ENCODE data around the gene SDK2. TPM values are rescaled to one million over a fixed set of nuclear protein-coding genes. Genes with fewer than 3 reads are reported as not detected.

Gene SDK2
- polyA plus RNA-seq, 3 donors, result 0.01 TPM; not detected in 2

DNA sequence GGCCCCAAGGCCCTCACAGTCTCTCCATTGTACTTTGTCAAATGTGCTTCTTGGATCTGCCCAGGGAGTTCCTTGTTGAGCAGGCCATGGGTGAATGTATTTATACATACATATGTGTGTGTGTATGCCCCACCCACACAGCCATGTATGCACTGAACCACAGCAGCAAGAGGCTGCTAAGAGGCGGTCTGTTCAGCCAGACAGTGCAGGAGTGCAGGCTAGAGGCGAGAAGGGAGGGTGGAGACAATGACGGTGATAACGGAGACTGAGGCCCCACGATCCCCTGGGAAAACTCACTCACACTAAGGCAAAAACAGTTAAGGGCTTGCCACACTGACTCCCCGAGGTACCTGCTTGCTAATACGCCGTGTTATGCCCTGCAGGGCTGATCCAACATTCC is 181.4 kb downstream of the SDK2 start:
- Histone ChIP-seq H3K9ac (ENCODE audit: insufficient read depth, low read length, poor library complexity, severe bottlenecking) (no peak overlapping the region), H3K4me1 (ENCODE audit: control insufficient read depth in 1 of 2, insufficient read depth in 2 of 2, low read length in 2 of 2) (no peaks in the 10 kb centered on the region), H3K27ac (ENCODE audit: low read depth in 1 of 2, low read length in 2 of 2) (no peak overlapping the region), H3K4me2 (replicated peaks; ENCODE audit: extremely low read depth, low read length, poor library complexity, severe bottlenecking) (no peak overlapping the region), H4K20me1 (ENCODE audit: insufficient read depth, low read length) (no peaks in the 10 kb centered on the region), H3K27me3 (ENCODE audit: control insufficient read depth in 2 of 2, insufficient read depth in 2 of 2, low read length in 2 of 2) (no peaks in the 10 kb centered on the region), H2AFZ (ENCODE audit: insufficient read depth, low read depth, low read length, poor library complexity, severe bottlenecking) (no peak overlapping the region), H3K36me3 (replicated peaks in 1 of 2; ENCODE audit: control insufficient read depth in 1 of 2, insufficient read depth in 2 of 2, low read length in 2 of 2) (no peaks in the 10 kb centered on the region), H3K9me3 (replicated peaks in 1 of 2; ENCODE audit: control insufficient read depth in 1 of 2, insufficient read depth in 1 of 2, low read length in 2 of 2) (peaks cover 0 to 8% of the 10 kb centered on the region in 2 donors), H3K4me3 (replicated peaks in 1 of 3; ENCODE audit: low read depth in 2 of 3, low read length in 3 of 3) (no peak overlapping the region), H3K79me2 (ENCODE audit: insufficient read depth, low read length) (no peaks in the 10 kb centered on the region)
- intact Hi-C loops (cut with micrococcal nuclease), result no loop called here
- no peak for DNase-seq
- TF ChIP-seq, protein P1, sequence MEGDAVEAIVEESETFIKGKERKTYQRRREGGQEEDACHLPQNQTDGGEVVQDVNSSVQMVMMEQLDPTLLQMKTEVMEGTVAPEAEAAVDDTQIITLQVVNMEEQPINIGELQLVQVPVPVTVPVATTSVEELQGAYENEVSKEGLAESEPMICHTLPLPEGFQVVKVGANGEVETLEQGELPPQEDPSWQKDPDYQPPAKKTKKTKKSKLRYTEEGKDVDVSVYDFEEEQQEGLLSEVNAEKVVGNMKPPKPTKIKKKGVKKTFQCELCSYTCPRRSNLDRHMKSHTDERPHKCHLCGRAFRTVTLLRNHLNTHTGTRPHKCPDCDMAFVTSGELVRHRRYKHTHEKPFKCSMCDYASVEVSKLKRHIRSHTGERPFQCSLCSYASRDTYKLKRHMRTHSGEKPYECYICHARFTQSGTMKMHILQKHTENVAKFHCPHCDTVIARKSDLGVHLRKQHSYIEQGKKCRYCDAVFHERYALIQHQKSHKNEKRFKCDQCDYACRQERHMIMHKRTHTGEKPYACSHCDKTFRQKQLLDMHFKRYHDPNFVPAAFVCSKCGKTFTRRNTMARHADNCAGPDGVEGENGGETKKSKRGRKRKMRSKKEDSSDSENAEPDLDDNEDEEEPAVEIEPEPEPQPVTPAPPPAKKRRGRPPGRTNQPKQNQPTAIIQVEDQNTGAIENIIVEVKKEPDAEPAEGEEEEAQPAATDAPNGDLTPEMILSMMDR (IDR thresholded peaks at IDR 0.05), result no peak
- Mint-ChIP-seq H3K27ac (no peak overlapping the region), H3K4me3 (no peak overlapping the region), H3K36me3 (no peaks in the 10 kb centered on the region), H3K4me1 (no peaks in the 10 kb centered on the region), H3K27me3 (ENCODE audit: low read depth in 3 of 3) (peaks cover 0 to 1% (median 0%) of the 10 kb centered on the region in 3 donors), H3K9me3 (peaks cover 0 to 9% (median 5%) of the 10 kb centered on the region in 7 donors)
- no CpG with 5 or more reads among the region's 8 CpGs for WGBS (ENCODE audit: insufficient coverage)

DNA sequence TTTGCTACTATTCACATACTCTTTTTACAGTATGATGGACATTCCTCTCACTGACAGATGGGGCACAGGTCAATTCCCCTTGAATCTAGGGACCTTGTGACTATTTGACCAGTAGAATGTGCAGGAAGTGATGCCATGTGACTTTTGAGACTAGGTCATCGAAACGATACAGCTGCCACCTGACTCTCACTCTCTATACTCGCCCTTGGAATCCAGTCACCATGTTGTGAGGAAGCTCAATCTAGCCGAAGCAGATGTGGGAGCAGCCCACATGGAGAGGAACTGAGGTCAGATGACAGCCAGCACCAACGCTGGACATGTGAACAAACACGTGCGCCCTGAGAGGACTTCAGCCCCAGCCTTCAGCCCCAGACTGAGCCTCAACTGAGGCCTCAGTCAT is 184.3 kb downstream of the SDK2 start:
- no peaks in the 10 kb centered on the region for H3K36me3 ChIP-seq (replicated peaks in 1 of 2; ENCODE audit: control insufficient read depth in 1 of 2, insufficient read depth in 2 of 2, low read length in 2 of 2)
- WGBS (ENCODE audit: insufficient coverage), result 91% methylated on average over 6 of the region's 7 CpGs
- H3K27ac ChIP-seq (ENCODE audit: low read depth in 1 of 2, low read length in 2 of 2), result no peak overlapping the region
- peaks cover 0 to 9% (median 5%) of the 10 kb centered on the region in 7 donors for H3K9me3 Mint-ChIP-seq
- H3K27me3 Mint-ChIP-seq (ENCODE audit: low read depth in 3 of 3), result peaks cover 0 to 1% (median 0%) of the 10 kb centered on the region in 3 donors
- H3K36me3 Mint-ChIP-seq, result no peaks in the 10 kb centered on the region
- TF ChIP-seq, protein P1 (IDR thresholded peaks at IDR 0.05), result no peak
- H3K9ac ChIP-seq (ENCODE audit: insufficient read depth, low read length, poor library complexity, severe bottlenecking), result no peak overlapping the region
- no peaks in the 10 kb centered on the region for H3K79me2 ChIP-seq (ENCODE audit: insufficient read depth, low read length)
- no peak overlapping the region for H3K4me3 ChIP-seq (replicated peaks in 1 of 3; ENCODE audit: low read depth in 2 of 3, low read length in 3 of 3)
- H3K4me1 ChIP-seq (ENCODE audit: control insufficient read depth in 1 of 2, insufficient read depth in 2 of 2, low read length in 2 of 2), result no peaks in the 10 kb centered on the region
- H3K9me3 ChIP-seq (replicated peaks in 1 of 2; ENCODE audit: control insufficient read depth in 1 of 2, insufficient read depth in 1 of 2, low read length in 2 of 2), result peaks cover 0 to 8% of the 10 kb centered on the region in 2 donors
- peak overlapping the region in 1 of 7 donors; percentile 28 for H3K27ac Mint-ChIP-seq
- no peaks in the 10 kb centered on the region for H4K20me1 ChIP-seq (ENCODE audit: insufficient read depth, low read length)
- H3K4me2 ChIP-seq (replicated peaks; ENCODE audit: extremely low read depth, low read length, poor library complexity, severe bottlenecking), result no peak overlapping the region
- no peak for DNase-seq
- no peaks in the 10 kb centered on the region for H3K27me3 ChIP-seq (ENCODE audit: control insufficient read depth in 2 of 2, insufficient read depth in 2 of 2, low read length in 2 of 2)
- no peak overlapping the region for H3K4me3 Mint-ChIP-seq
- no peak overlapping the region for H2AFZ ChIP-seq (ENCODE audit: insufficient read depth, low read depth, low read length, poor library complexity, severe bottlenecking)
- intact Hi-C loops (cut with micrococcal nuclease), result no loop called here
- no peaks in the 10 kb centered on the region for H3K4me1 Mint-ChIP-seq
